Measurements from ENCODE around the gene KCNAB1.

The KCNAB1 gene

DNA sequence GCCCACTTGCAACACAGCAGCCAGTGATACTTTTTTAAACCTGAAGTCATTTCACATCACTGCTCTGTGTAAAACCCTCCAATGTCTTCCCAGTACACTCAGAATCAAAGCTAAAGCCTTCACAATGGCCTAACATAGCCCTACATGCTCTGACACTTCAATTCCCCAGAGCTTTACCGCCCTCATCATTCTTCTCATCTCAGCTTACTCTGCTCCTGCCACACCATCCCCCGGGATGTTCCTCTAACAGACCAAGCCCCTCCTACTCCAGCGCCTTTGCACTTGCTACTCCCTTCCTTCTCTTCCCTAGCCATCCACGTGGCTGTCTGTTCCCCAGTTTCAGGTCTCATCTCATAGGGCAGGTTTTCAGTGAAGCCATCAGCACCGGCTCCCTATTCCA is 240.6 kb downstream of the KCNAB1 start:
- no peaks in the 10 kb centered on the region for H3K36me3 ChIP-seq (ENCODE audit: control insufficient read depth in 4 of 4, insufficient read depth in 4 of 4, low read length in 3 of 4)
- H3K4me3 ChIP-seq (ENCODE audit: control insufficient read depth in 1 of 7, extremely low read depth in 1 of 7, insufficient read depth in 4 of 7, low read depth in 2 of 7, low read length in 6 of 7): no peak overlapping the region
- 96% methylated on average over 4 of the region's 5 CpGs for WGBS (ENCODE audit: insufficient coverage)
- DNase-seq: no peak
- no peaks in the 10 kb centered on the region for H3K27me3 ChIP-seq (replicated peaks in 2 of 5; ENCODE audit: control insufficient read depth in 4 of 5, insufficient read depth in 5 of 5, low read length in 4 of 5)
- no peaks in the 10 kb centered on the region for H3K9me3 ChIP-seq (ENCODE audit: control extremely low read depth in 1 of 5, control insufficient read depth in 4 of 5, insufficient read depth in 2 of 5, low read depth in 1 of 5, low read length in 4 of 5)
- ChIA-PET CTCF (interaction anchor here (1.4 kb wide), 2 partner anchors 16 to 22 kb away, joined by 3 read pairs; no protein-coding TSS in a partner anchor), POLR2A (no interaction called here)
- peaks cover 0 to 12% (median 1%) of the 10 kb centered on the region in 4 experiments for H3K4me1 ChIP-seq (ENCODE audit: control extremely low read depth in 1 of 4, control insufficient read depth in 4 of 4, insufficient read depth in 4 of 4, low read length in 3 of 4)
- H3K27ac ChIP-seq (ENCODE audit: insufficient read depth in 1 of 2, low read depth in 1 of 2, low read length in 2 of 2, poor library complexity in 1 of 2, severe bottlenecking in 2 of 2): no peak overlapping the region

DNA sequence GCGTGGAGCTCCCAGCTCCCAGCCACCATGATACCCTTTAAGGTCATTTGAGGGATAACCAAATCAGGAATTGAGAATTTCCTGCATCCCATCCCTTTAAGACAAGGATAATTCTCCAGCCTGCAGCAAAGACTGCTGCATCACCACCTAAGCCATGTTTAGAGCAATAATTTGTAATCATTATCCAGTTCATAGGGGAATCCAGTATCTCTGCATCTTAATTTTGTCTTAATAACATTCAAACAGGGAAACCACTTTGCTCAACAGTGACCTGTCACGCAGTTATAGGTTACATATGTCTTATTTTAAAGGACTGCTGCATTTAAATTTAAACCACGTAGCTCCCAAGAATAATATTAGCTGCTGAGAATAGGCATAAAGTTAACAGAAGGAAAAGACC is 246.2 kb downstream of the KCNAB1 start:
- Histone ChIP-seq H3K4me3 (ENCODE audit: control insufficient read depth in 1 of 7, extremely low read depth in 1 of 7, insufficient read depth in 4 of 7, low read depth in 2 of 7, low read length in 6 of 7) (no peak overlapping the region), H3K36me3 (ENCODE audit: control insufficient read depth in 4 of 4, insufficient read depth in 4 of 4, low read length in 3 of 4) (no peaks in the 10 kb centered on the region), H3K27ac (ENCODE audit: insufficient read depth in 1 of 2, low read depth in 1 of 2, low read length in 2 of 2, poor library complexity in 1 of 2, severe bottlenecking in 2 of 2) (no peak overlapping the region), H3K4me1 (ENCODE audit: control extremely low read depth in 1 of 4, control insufficient read depth in 4 of 4, insufficient read depth in 4 of 4, low read length in 3 of 4) (peaks cover 0 to 3% (median 1%) of the 10 kb centered on the region in 4 experiments), H3K9me3 (ENCODE audit: control extremely low read depth in 1 of 5, control insufficient read depth in 4 of 5, insufficient read depth in 2 of 5, low read depth in 1 of 5, low read length in 4 of 5) (no peaks in the 10 kb centered on the region), H3K27me3 (replicated peaks in 2 of 5; ENCODE audit: control insufficient read depth in 4 of 5, insufficient read depth in 5 of 5, low read length in 4 of 5) (no peaks in the 10 kb centered on the region)
- DNase-seq: no peak
- 100% methylated on average over 3 of the region's 3 CpGs for WGBS (ENCODE audit: insufficient coverage)
- POLR2A ChIA-PET: no interaction called here
- CTCF ChIA-PET: no interaction called here

DNA sequence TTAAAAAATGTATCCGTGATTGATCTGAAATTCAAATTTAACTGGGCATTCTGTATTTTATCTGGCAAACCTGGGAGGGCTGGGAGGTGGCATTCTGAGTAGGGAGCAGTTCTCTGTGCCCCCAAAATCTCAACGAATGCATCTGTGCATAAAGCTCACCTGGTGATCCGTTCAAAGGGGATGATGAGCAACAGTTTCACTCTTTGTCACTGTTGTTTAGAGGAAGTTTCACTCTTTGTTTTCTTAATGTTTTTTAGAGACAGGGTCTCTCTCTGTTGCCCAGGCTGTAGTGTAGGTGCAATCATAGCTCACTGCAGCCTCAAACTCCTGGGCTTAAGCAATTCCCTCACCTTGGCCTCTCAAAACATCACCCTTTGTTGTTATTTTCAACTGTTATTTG is 247.8 kb downstream of the KCNAB1 start:
- no peak for DNase-seq
- CTCF ChIA-PET: no interaction called here
- Histone ChIP-seq H3K9me3 (ENCODE audit: control extremely low read depth in 1 of 5, control insufficient read depth in 4 of 5, insufficient read depth in 2 of 5, low read depth in 1 of 5, low read length in 4 of 5) (no peaks in the 10 kb centered on the region), H3K27ac (ENCODE audit: insufficient read depth in 1 of 2, low read depth in 1 of 2, low read length in 2 of 2, poor library complexity in 1 of 2, severe bottlenecking in 2 of 2) (no peak overlapping the region), H3K27me3 (replicated peaks in 2 of 5; ENCODE audit: control insufficient read depth in 4 of 5, insufficient read depth in 5 of 5, low read length in 4 of 5) (no peaks in the 10 kb centered on the region), H3K36me3 (ENCODE audit: control insufficient read depth in 4 of 4, insufficient read depth in 4 of 4, low read length in 3 of 4) (no peaks in the 10 kb centered on the region), H3K4me3 (ENCODE audit: control insufficient read depth in 1 of 7, extremely low read depth in 1 of 7, insufficient read depth in 4 of 7, low read depth in 2 of 7, low read length in 6 of 7) (no peak overlapping the region), H3K4me1 (ENCODE audit: control extremely low read depth in 1 of 4, control insufficient read depth in 4 of 4, insufficient read depth in 4 of 4, low read length in 3 of 4) (peaks cover 0 to 3% (median 1%) of the 10 kb centered on the region in 4 experiments)
- POLR2A ChIA-PET: no interaction called here
- WGBS (ENCODE audit: insufficient coverage): 86% methylated on average over 3 of the region's 3 CpGs

DNA sequence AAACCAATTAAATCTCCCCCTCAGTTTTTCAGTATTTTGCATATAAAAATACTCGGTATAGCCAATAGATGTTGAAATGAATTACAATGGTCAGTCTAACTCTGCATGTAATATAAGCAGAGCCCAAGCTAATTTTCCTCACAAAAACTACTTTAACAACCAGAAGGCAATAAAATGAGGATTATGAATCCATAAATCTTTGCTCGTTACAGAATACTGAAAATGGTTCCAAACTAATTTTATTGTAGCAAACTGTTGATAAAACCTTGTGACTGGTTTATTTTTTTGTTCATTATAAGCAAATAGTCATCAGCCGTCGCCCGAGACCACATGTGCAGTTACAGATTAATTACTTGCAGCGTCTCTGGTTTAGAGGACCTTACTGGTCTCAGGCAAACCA is 251.3 kb downstream of the KCNAB1 start:
- CTCF ChIA-PET: no interaction called here
- Histone ChIP-seq H3K27ac (ENCODE audit: insufficient read depth in 1 of 2, low read depth in 1 of 2, low read length in 2 of 2, poor library complexity in 1 of 2, severe bottlenecking in 2 of 2) (no peak overlapping the region), H3K36me3 (ENCODE audit: control insufficient read depth in 4 of 4, insufficient read depth in 4 of 4, low read length in 3 of 4) (no peaks in the 10 kb centered on the region), H3K4me1 (ENCODE audit: control extremely low read depth in 1 of 4, control insufficient read depth in 4 of 4, insufficient read depth in 4 of 4, low read length in 3 of 4) (peaks cover 0 to 3% (median 1%) of the 10 kb centered on the region in 4 experiments), H3K4me3 (ENCODE audit: control insufficient read depth in 1 of 7, extremely low read depth in 1 of 7, insufficient read depth in 4 of 7, low read depth in 2 of 7, low read length in 6 of 7) (no peak overlapping the region), H3K27me3 (replicated peaks in 2 of 5; ENCODE audit: control insufficient read depth in 4 of 5, insufficient read depth in 5 of 5, low read length in 4 of 5) (no peaks in the 10 kb centered on the region), H3K9me3 (ENCODE audit: control extremely low read depth in 1 of 5, control insufficient read depth in 4 of 5, insufficient read depth in 2 of 5, low read depth in 1 of 5, low read length in 4 of 5) (no peaks in the 10 kb centered on the region)
- DNase-seq: no peak
- POLR2A ChIA-PET: no interaction called here
- WGBS (ENCODE audit: insufficient coverage): no CpG with 5 or more reads among the region's 6 CpGs

DNA sequence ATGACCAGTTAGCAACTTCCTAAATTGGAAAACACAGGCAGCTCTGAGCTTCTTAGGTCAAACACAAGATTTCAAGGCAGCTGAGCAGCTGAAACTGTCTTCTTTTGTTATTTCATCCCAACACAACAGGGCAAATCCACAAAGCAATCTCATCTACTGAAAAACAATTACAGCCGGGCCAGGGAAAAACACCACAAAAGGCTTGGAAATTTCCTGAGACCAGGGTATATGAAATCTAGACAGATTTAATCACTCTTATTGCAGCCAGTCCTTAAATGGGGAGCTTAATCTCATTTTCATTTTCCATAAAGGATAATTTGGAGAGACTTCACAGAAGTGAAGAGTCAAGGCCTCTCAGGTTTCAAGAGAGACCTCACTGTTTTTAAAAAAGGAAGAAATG is 252.7 kb downstream of the KCNAB1 start:
- CTCF ChIA-PET: interaction anchor here (0.8 to 1.4 kb wide), 2 partner anchors 9 to 11 kb away, joined by 4 read pairs; no protein-coding TSS in a partner anchor
- POLR2A ChIA-PET: no interaction called here
- no peak for DNase-seq
- H3K4me1 ChIP-seq (ENCODE audit: control extremely low read depth in 1 of 4, control insufficient read depth in 4 of 4, insufficient read depth in 4 of 4, low read length in 3 of 4): peaks cover 0 to 3% (median 1%) of the 10 kb centered on the region in 4 experiments
- H3K27ac ChIP-seq (ENCODE audit: insufficient read depth in 1 of 2, low read depth in 1 of 2, low read length in 2 of 2, poor library complexity in 1 of 2, severe bottlenecking in 2 of 2): no peak overlapping the region
- H3K27me3 ChIP-seq (replicated peaks in 2 of 5; ENCODE audit: control insufficient read depth in 4 of 5, insufficient read depth in 5 of 5, low read length in 4 of 5): no peaks in the 10 kb centered on the region
- H3K9me3 ChIP-seq (ENCODE audit: control extremely low read depth in 1 of 5, control insufficient read depth in 4 of 5, insufficient read depth in 2 of 5, low read depth in 1 of 5, low read length in 4 of 5): no peaks in the 10 kb centered on the region
- no peak overlapping the region for H3K4me3 ChIP-seq (ENCODE audit: control insufficient read depth in 1 of 7, extremely low read depth in 1 of 7, insufficient read depth in 4 of 7, low read depth in 2 of 7, low read length in 6 of 7)
- WGBS (ENCODE audit: insufficient coverage): no CpG with 5 or more reads among the region's 1 CpG
- no peaks in the 10 kb centered on the region for H3K36me3 ChIP-seq (ENCODE audit: control insufficient read depth in 4 of 4, insufficient read depth in 4 of 4, low read length in 3 of 4)

DNA sequence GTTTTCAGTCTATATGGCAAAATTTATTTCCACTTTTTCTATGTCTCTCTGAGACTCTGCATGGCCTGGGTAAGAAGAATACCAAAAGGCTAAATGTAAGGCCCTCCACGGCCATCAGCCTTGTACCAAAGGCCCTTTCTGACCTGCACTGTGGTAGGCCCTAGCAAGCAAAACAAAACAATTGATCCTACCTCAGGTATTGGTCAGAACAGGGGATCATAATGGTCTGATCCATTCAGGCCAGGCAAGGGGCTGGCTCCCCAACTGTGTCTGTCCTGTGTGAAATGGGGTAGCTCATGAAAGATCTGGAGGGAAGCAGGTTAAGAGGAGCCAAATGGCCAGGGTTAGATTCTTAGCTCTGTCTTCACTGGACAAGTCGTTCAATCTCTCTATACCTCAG is 253.3 kb downstream of the KCNAB1 start:
- POLR2A ChIA-PET: no interaction called here
- 100% methylated on average over 1 of the region's 2 CpGs for WGBS (ENCODE audit: insufficient coverage)
- no peaks in the 10 kb centered on the region for H3K27me3 ChIP-seq (replicated peaks in 2 of 5; ENCODE audit: control insufficient read depth in 4 of 5, insufficient read depth in 5 of 5, low read length in 4 of 5)
- H3K4me1 ChIP-seq (ENCODE audit: control extremely low read depth in 1 of 4, control insufficient read depth in 4 of 4, insufficient read depth in 4 of 4, low read length in 3 of 4): peaks cover 0 to 3% (median 1%) of the 10 kb centered on the region in 4 experiments
- H3K4me3 ChIP-seq (ENCODE audit: control insufficient read depth in 1 of 7, extremely low read depth in 1 of 7, insufficient read depth in 4 of 7, low read depth in 2 of 7, low read length in 6 of 7): no peak overlapping the region
- CTCF ChIA-PET: interaction anchor here (0.8 to 1.4 kb wide), 2 partner anchors 9 to 11 kb away, joined by 4 read pairs; no protein-coding TSS in a partner anchor
- DNase-seq: no peak
- no peak overlapping the region for H3K27ac ChIP-seq (ENCODE audit: insufficient read depth in 1 of 2, low read depth in 1 of 2, low read length in 2 of 2, poor library complexity in 1 of 2, severe bottlenecking in 2 of 2)
- H3K9me3 ChIP-seq (ENCODE audit: control extremely low read depth in 1 of 5, control insufficient read depth in 4 of 5, insufficient read depth in 2 of 5, low read depth in 1 of 5, low read length in 4 of 5): no peaks in the 10 kb centered on the region
- no peaks in the 10 kb centered on the region for H3K36me3 ChIP-seq (ENCODE audit: control insufficient read depth in 4 of 4, insufficient read depth in 4 of 4, low read length in 3 of 4)

DNA sequence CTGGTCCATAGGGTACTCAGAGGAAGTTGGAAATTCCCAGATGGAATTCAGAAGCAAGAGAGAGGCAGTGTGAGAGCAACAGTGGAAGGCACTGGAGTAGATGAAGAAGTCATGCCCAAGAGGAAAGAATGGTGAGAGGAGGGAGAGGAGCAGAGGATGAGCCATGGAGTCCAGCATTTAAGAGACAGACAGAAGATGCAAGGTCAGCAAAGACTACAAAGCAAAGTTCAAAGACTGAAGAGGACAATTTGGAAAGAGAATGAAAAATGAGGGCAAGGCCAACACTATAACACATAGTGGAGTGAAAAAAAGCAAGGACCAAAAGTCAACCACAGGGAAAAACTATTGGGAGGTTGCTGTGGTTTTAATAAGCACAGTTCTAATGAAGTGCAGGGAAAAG is 255.8 kb downstream of the KCNAB1 start:
- ChIA-PET POLR2A (no interaction called here), CTCF (no interaction called here)
- H3K4me1 ChIP-seq (ENCODE audit: control extremely low read depth in 1 of 4, control insufficient read depth in 4 of 4, insufficient read depth in 4 of 4, low read length in 3 of 4): no peaks in the 10 kb centered on the region
- no peak overlapping the region for H3K4me3 ChIP-seq (ENCODE audit: control insufficient read depth in 1 of 7, extremely low read depth in 1 of 7, insufficient read depth in 4 of 7, low read depth in 2 of 7, low read length in 6 of 7)
- no peaks in the 10 kb centered on the region for H3K27me3 ChIP-seq (replicated peaks in 2 of 5; ENCODE audit: control insufficient read depth in 4 of 5, insufficient read depth in 5 of 5, low read length in 4 of 5)
- no peak for DNase-seq
- H3K36me3 ChIP-seq (ENCODE audit: control insufficient read depth in 4 of 4, insufficient read depth in 4 of 4, low read length in 3 of 4): no peaks in the 10 kb centered on the region
- H3K27ac ChIP-seq (ENCODE audit: insufficient read depth in 1 of 2, low read depth in 1 of 2, low read length in 2 of 2, poor library complexity in 1 of 2, severe bottlenecking in 2 of 2): no peak overlapping the region
- H3K9me3 ChIP-seq (ENCODE audit: control extremely low read depth in 1 of 5, control insufficient read depth in 4 of 5, insufficient read depth in 2 of 5, low read depth in 1 of 5, low read length in 4 of 5): no peaks in the 10 kb centered on the region
